IPS-NIHi7 (cell line): Measurements from ENCODE around the gene LDLRAD3.

ENCODE experiments used
- DNase-seq: peaks from one replicate; pipeline ENCODE4 v3.0.0; 2012; ENCODE audit warnings: mixed read lengths; ENCODE audit errors: extremely low spot score

Gene LDLRAD3

GRCh38 chr11:36211761-36212430, 268.0 kb downstream of the LDLRAD3 start:
- DNase-seq = peak; percentile 26

- DNase-seq = no peak
Observed at GRCh38 chr11:36212564-36213392, 268.9 kb downstream of the LDLRAD3 start.

GRCh38 chr11:36213393-36213840, 269.6 kb downstream of the LDLRAD3 start:
- DNase-seq = no peak

GRCh38 chr11:36214480-36214879, 270.6 kb downstream of the LDLRAD3 start:
- no peak for DNase-seq

GRCh38 chr11:36214976-36215692, 271.3 kb downstream of the LDLRAD3 start:
- DNase-seq = no peak

- no peak for DNase-seq
Observed at GRCh38 chr11:36215693-36216060, 271.8 kb downstream of the LDLRAD3 start.

GRCh38 chr11:36216061-36216615, 272.3 kb downstream of the LDLRAD3 start:
- no peak for DNase-seq

- no peak for DNase-seq
Observed at GRCh38 chr11:36218283-36218921, 274.5 kb downstream of the LDLRAD3 start.

GRCh38 chr11:36219996-36220395, 276.1 kb downstream of the LDLRAD3 start:
- no peak for DNase-seq

- no peak for DNase-seq
Observed at GRCh38 chr11:36222831-36223635, 279.2 kb downstream of the LDLRAD3 start.

GRCh38 chr11:36224209-36224882, 280.5 kb downstream of the LDLRAD3 start:
- no peak for DNase-seq

GRCh38 chr11:36227044-36227443, 283.2 kb downstream of the LDLRAD3 start:
- no peak for DNase-seq

GRCh38 chr11:36228689-36229088, 284.8 kb downstream of the LDLRAD3 start:
- DNase-seq = no peak

GRCh38 chr11:36229091-36229705, 285.3 kb downstream of the LDLRAD3 start:
- no peak for DNase-seq

- DNase-seq = no peak
Observed at GRCh38 chr11:36230779-36231699, 287.2 kb downstream of the LDLRAD3 start.

GRCh38 chr11:36233204-36233603, 289.3 kb downstream of the LDLRAD3 start:
- DNase-seq = no peak

GRCh38 chr11:36234825-36235224, 291.0 kb downstream of the LDLRAD3 start:
- no peak for DNase-seq

- DNase-seq = no peak
Observed at GRCh38 chr11:36235750-36236149, 291.9 kb downstream of the LDLRAD3 start.

GRCh38 chr11:36237391-36237790, 293.5 kb downstream of the LDLRAD3 start:
- DNase-seq = no peak
